ENCODE data around the gene ZNF415. TPM values are rescaled to one million over a fixed set of nuclear protein-coding genes. Genes with fewer than 3 reads are reported as not detected.
A peak's percentile ranks its signal among the peaks of the same experiment; 100 is the strongest.
"Not testable (repeated sequence)": the region's sequence is repeated elsewhere in the genome, so short reads cannot be mapped to it uniquely, and the experiment has no call there.

The ZNF415 gene
- total RNA-seq, 6 donors from 2014 or later = 2.4 to 7.9 (median 4.3) TPM

- ATAC-seq (ENCODE audit: low FRiP score in 2 of 2) (no peak), DNase-seq (no peak)
- 5 to 22% methylated on average over 1 of the region's 1 CpG for WGBS, 2 donors
- no peaks in the 10 kb centered on the region for H3K27me3 ChIP-seq
- peaks cover 0 to 22% (median 7%) of the 10 kb centered on the region in 4 donors for H3K36me3 ChIP-seq
- peak overlapping the region in 1 of 4 donors; percentile 90 for H3K4me3 ChIP-seq
- H3K27ac ChIP-seq = peak overlapping the region in 2 of 4 donors; percentile 25 to 91
- H3K9me3 ChIP-seq = no peaks in the 10 kb centered on the region
- no peak for TF ChIP-seq CTCF (IDR thresholded peaks at IDR 0.05)
- peaks cover 12 to 27% (median 17%) of the 10 kb centered on the region in 4 donors for H3K4me1 ChIP-seq
Measured at GRCh38 chr19:53101518-53101917, 31.2 kb downstream of the ZNF415 start.

DNA sequence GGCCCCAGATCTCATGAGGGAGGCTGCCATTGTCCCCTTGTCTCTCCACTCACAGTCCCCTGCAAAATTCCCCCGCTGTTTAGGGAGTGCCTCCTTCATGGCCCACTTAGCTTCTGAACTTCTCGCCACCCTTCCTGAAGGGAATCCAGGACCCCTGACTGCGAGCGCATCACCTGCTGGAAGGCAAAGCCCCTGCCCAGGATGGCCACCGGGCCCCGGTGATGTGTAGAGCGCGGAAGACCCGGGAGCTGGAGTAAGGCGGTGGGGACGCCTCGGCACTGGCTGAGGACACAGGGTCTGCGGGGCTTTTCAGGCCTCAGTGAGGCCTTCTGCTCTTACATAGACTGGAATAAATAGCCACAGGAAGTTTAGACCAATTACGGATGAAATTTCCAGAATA is 34.1 kb downstream of the ZNF415 start:
- not testable (repeated sequence) for H3K27ac ChIP-seq; ATAC-seq (ENCODE audit: low FRiP score in 2 of 2); H3K27me3 ChIP-seq; H3K9me3 ChIP-seq; H3K4me3 ChIP-seq
- 93 to 96% methylated on average over 14 of the region's 14 CpGs for WGBS, 2 donors
- Histone ChIP-seq H3K36me3 (peaks cover 0 to 24% (median 11%) of the 10 kb centered on the region in 4 donors), H3K4me1 (peaks cover 13 to 21% (median 17%) of the 10 kb centered on the region in 4 donors)
- peak in 1 of 2 donors; percentile 41 for DNase-seq

DNA sequence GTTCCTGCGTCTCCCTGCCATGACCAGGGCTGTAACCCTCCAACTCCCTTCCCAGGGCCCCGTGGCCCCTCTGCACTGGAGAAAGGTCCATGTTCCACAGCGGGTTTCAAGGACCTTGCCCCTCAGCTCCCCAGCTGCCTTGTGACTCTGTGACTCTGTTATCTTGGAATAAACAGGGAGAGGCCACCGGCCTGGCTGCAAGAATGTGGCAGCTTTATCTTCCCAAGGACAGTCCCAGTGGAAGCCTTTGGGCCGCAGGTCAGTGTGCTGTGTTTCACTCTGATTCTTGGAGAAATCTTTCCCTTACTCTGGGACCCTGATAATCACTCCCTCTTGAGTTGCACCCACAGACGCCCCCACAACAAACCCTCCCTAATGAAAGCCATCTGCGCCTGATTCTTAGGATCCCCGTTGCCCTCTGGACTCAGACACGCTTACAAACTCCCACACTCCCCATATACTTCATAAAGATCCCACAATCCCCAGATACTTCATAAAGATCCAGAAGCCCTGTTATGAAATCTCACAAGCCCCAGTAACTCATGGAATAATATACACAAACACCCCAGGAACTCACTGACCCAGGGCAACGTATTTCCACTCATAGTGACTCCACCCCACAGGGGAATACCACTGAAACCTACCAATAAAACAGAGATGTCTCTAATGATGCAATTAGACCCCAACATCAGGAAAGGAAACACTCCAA is 35.6 kb downstream of the ZNF415 start:
- DNase-seq; H3K4me3 ChIP-seq; H3K27ac ChIP-seq; ATAC-seq (ENCODE audit: low FRiP score in 2 of 2); H3K27me3 ChIP-seq; H3K9me3 ChIP-seq: not testable (repeated sequence)
- 85 to 97% methylated on average over 3 to 5 of the region's 10 CpGs for WGBS, 2 donors
- Histone ChIP-seq H3K4me1 (peaks cover 8 to 16% (median 12%) of the 10 kb centered on the region in 4 donors), H3K36me3 (peaks cover 0 to 28% (median 11%) of the 10 kb centered on the region in 4 donors)

GRCh38 chr19:53096579-53096978 is 36.1 kb downstream of the ZNF415 start:
- not testable (repeated sequence) for H3K27me3 ChIP-seq; ATAC-seq (ENCODE audit: low FRiP score in 2 of 2); H3K9me3 ChIP-seq; H3K27ac ChIP-seq; H3K4me3 ChIP-seq; DNase-seq
- H3K36me3 ChIP-seq = peaks cover 0 to 31% (median 13%) of the 10 kb centered on the region in 4 donors
- peaks cover 2 to 10% (median 7%) of the 10 kb centered on the region in 4 donors for H3K4me1 ChIP-seq
- WGBS, 2 donors = 68 to 83% methylated on average over 4 to 5 of the region's 6 CpGs

GRCh38 chr19:53094754-53095575 is 37.7 kb downstream of the ZNF415 start:
- Histone ChIP-seq H3K9me3 (no peaks in the 10 kb centered on the region), H3K27me3 (no peaks in the 10 kb centered on the region), H3K36me3 (peaks cover 14 to 46% (median 28%) of the 10 kb centered on the region in 4 donors), H3K27ac (peak overlapping the region in 1 of 4 donors; percentile 49), H3K4me1 (peaks cover 0 to 3% (median 0%) of the 10 kb centered on the region in 4 donors), H3K4me3 (no peak overlapping the region)
- 83 to 85% methylated on average over 23 to 25 of the region's 29 CpGs for WGBS, 2 donors
- DNase-seq (no peak), ATAC-seq (ENCODE audit: low FRiP score in 2 of 2) (no peak)
- TF ChIP-seq CTCF (IDR thresholded peaks at IDR 0.05) (no peak), POLR2A (IDR thresholded peaks at IDR 0.05) (no peak), EP300 (IDR thresholded peaks at IDR 0.05) (no peak), POLR2AphosphoS5 (IDR thresholded peaks at IDR 0.05) (no peak)

DNA sequence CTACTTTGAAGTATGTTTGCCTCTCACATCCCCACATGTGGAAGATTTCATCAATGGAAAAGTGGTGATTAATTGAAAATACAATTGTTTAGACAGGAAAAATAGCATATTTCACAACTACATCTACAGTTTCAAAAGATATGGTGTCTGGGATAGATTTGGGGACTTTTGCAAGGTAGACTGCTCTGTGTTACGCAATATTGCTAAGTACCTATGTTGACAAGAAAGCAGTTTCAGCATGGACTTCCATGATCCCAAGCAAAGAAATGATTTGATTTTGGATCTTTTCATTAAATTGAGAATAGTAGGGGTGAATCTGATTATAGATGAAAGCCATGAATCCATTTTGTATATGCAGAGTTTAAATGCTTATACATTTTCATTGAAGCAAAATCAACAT is 40.0 kb downstream of the ZNF415 start:
- no peak overlapping the region for H3K4me3 ChIP-seq
- ATAC-seq (ENCODE audit: low FRiP score in 2 of 2) (no peak), DNase-seq (no peak)
- no peaks in the 10 kb centered on the region for H3K27me3 ChIP-seq
- TF ChIP-seq CTCF (IDR thresholded peaks at IDR 0.05) = no peak
- no peak for TF ChIP-seq EP300 (IDR thresholded peaks at IDR 0.05)
- no peak for TF ChIP-seq POLR2A (IDR thresholded peaks at IDR 0.05)
- no peak for TF ChIP-seq POLR2AphosphoS5 (IDR thresholded peaks at IDR 0.05)
- H3K27ac ChIP-seq = no peak overlapping the region
- 33 to 93% methylated on average over 1 of the region's 1 CpG for WGBS, 2 donors
- no peaks in the 10 kb centered on the region for H3K9me3 ChIP-seq
- peaks cover 14 to 43% (median 32%) of the 10 kb centered on the region in 4 donors for H3K36me3 ChIP-seq
- peaks cover 0 to 3% (median under 1%) of the 10 kb centered on the region in 4 donors for H3K4me1 ChIP-seq
